Keratinocyte (primary cell): ENCODE results near the gene DLG2. TPM values are rescaled to one million over a fixed set of nuclear protein-coding genes. Genes with fewer than 3 reads are reported as not detected.

ENCODE experiments used
- DNase-seq: peaks from one replicate; pipeline ENCODE4 v3.0.0-alpha.2; 2011; ENCODE audit warnings: low read depth, missing footprints, low spot score
- FAIRE-seq: peaks from 2 replicates; lab custom pipeline; 2011; peaks lifted over from hg19 to GRCh38; lab: Jason Lieb, UNC
- H2AFZ ChIP-seq: 2 replicates; pipeline ENCODE4 v1.6.0; 2012; ENCODE audit warnings: low read length, control low read depth, inconsistent platforms; ENCODE audit not compliant: control insufficient read depth
- H3K27ac ChIP-seq: 2 replicates; pipeline ENCODE4 v1.5.1; 2011; ENCODE audit warnings: low read length; ENCODE audit not compliant: control insufficient read depth, insufficient read depth
- H3K27me3 ChIP-seq: 3 replicates; pipeline ENCODE4 v1.6.0; 2011; ENCODE audit warnings: low read length; ENCODE audit not compliant: control insufficient read depth, insufficient read depth; ENCODE audit errors: extremely low read depth
- H3K36me3 ChIP-seq, 2 experiments: 2 replicates in 1 of 2; 3 replicates in 1 of 2; pipeline ENCODE4 v1.5.1; 2011; ENCODE audit warnings: low read length in 2 of 2, mild to moderate bottlenecking in 1 of 2; ENCODE audit not compliant: control insufficient read depth in 2 of 2, insufficient read depth in 2 of 2; ENCODE audit errors: extremely low read depth in 1 of 2
- H3K4me1 ChIP-seq: 3 replicates; pipeline ENCODE4 v1.5.1; 2011; ENCODE audit warnings: low read length; ENCODE audit not compliant: control insufficient read depth, insufficient read depth; ENCODE audit errors: extremely low read depth
- H3K4me2 ChIP-seq: 3 replicates; pipeline ENCODE4 v1.6.0; 2011; ENCODE audit warnings: low read depth, low read length; ENCODE audit not compliant: control insufficient read depth, insufficient read depth; ENCODE audit errors: extremely low read depth
- H3K4me3 ChIP-seq, 3 experiments: fragments of 200-600 bp in 1 of 3; sonication (generic) in 1 of 3; 2 replicates in 2 of 3; 3 replicates in 1 of 3; pipeline ENCODE4 v1.5.1; 2011 to 2016; ENCODE audit warnings: low read length in 3 of 3, mild to moderate bottlenecking in 3 of 3, control low read depth in 2 of 3, inconsistent platforms in 1 of 3, low read depth in 1 of 3, mixed read lengths in 1 of 3, mixed run types in 1 of 3, moderate library complexity in 1 of 3; ENCODE audit not compliant: control insufficient read depth in 2 of 3, insufficient read depth in 2 of 3; ENCODE audit errors: extremely low read depth in 1 of 3
- H3K79me2 ChIP-seq: 2 replicates; pipeline ENCODE4 v1.6.0; 2012; ENCODE audit warnings: low read length; ENCODE audit not compliant: control insufficient read depth, insufficient read depth
- H3K9ac ChIP-seq: 3 replicates; pipeline ENCODE4 v1.6.0; 2011; ENCODE audit warnings: low read length; ENCODE audit not compliant: control insufficient read depth, insufficient read depth; ENCODE audit errors: extremely low read depth
- H3K9me1 ChIP-seq: 3 replicates; pipeline ENCODE4 v1.6.0; 2011; ENCODE audit warnings: low read length; ENCODE audit not compliant: control insufficient read depth, insufficient read depth; ENCODE audit errors: extremely low read depth
- H3K9me3 ChIP-seq: 2 replicates; pipeline ENCODE4 v1.5.1; 2012; ENCODE audit warnings: low read depth, low read length; ENCODE audit not compliant: control insufficient read depth
- H4K20me1 ChIP-seq: 3 replicates; pipeline ENCODE4 v1.6.0; 2011; ENCODE audit warnings: low read length; ENCODE audit not compliant: control insufficient read depth, insufficient read depth; ENCODE audit errors: extremely low read depth
- CTCF ChIP-seq, 3 experiments: IDR thresholded peaks in 1 of 3; conservative IDR thresholded peaks in 1 of 3; optimal IDR thresholded peaks in 1 of 3; 2 replicates in 2 of 3; 3 replicates in 1 of 3; pipeline versions ENCODE3 to v1.5.1; 2011; ENCODE audit warnings: low read length in 3 of 3, mild to moderate bottlenecking in 3 of 3, moderate library complexity in 2 of 3, control low read depth in 1 of 3, inconsistent platforms in 1 of 3; ENCODE audit not compliant: insufficient read depth in 2 of 3; ENCODE audit errors: extremely low read depth in 1 of 3
- EZH2 ChIP-seq: IDR thresholded peaks from one replicate; pipeline ENCODE4 v1.6.1; 2012; ENCODE audit warnings: inconsistent platforms, mild to moderate bottlenecking, low read length, moderate library complexity
- dilution Hi-C: fragments of 300-500 bp; cut with MboI; formaldehyde crosslinking; loops from one replicate; pipeline ENCODE4 v1.7.0; 2020; ENCODE audit warnings: low sequenced_read_pairs; ENCODE audit not compliant: extremely low pct_ligation_motif_present
- polyA plus RNA-seq, 5 experiments: library from polyadenylated mRNA; depleted of rRNA in 3 of 5; stranded (reverse) in 3 of 5; stranded (forward) in 1 of 5; unstranded in 1 of 5; fragments of >200 nt; gene quantifications; 1 replicate in 1 of 5; 2 replicates in 3 of 5; 3 replicates in 1 of 5; pipeline versions ENCODE4 v1.2.1 to v1.2.3, GENCODE V29; 2011 to 2012; ENCODE audit warnings: missing spikeins in 2 of 5, low read depth in 1 of 5, low replicate concordance in 1 of 5

Gene DLG2
- polyA plus RNA-seq, 1 donor (not counting 4 experiments of a cell fraction or from before 2014, with no cell fraction given), result 0.55 TPM

GRCh38 chr11:84518631-84519183, 1108.4 kb downstream of the DLG2 start:
- no peaks in the 10 kb centered on the region for H3K79me2 ChIP-seq
- H3K27me3 ChIP-seq, result peaks cover 3% of the 10 kb centered on the region
- TF ChIP-seq CTCF (optimal IDR thresholded peaks at IDR 0.05 in 1 of 3, IDR thresholded peaks at IDR 0.05 in 1 of 3, conservative IDR thresholded peaks at IDR 0.05 in 1 of 3; ENCODE audit: extremely low read depth in 1 of 3, insufficient read depth in 2 of 3, low read length in 3 of 3), result no peak
- TF ChIP-seq EZH2, result no peak
- no peak overlapping the region for H3K9ac ChIP-seq
- H3K36me3 ChIP-seq, result no peaks in the 10 kb centered on the region
- no peaks in the 10 kb centered on the region for H3K9me3 ChIP-seq
- H3K4me2 ChIP-seq, result no peak overlapping the region
- H3K27ac ChIP-seq, result no peak overlapping the region
- FAIRE-seq (no peak), DNase-seq (no peak)
- no peak overlapping the region for H2AFZ ChIP-seq
- H3K4me3 ChIP-seq, result no peak overlapping the region
- dilution Hi-C loops, result no loop called here
- H3K9me1 ChIP-seq, result no peaks in the 10 kb centered on the region
- H4K20me1 ChIP-seq, result no peaks in the 10 kb centered on the region
- H3K4me1 ChIP-seq, result no peaks in the 10 kb centered on the region

- no peak overlapping the region for H3K27ac ChIP-seq
- no peak for FAIRE-seq
- H2AFZ ChIP-seq, result no peak overlapping the region
- dilution Hi-C loops, result no loop called here
- no peak overlapping the region for H3K4me2 ChIP-seq
- no peaks in the 10 kb centered on the region for H4K20me1 ChIP-seq
- H3K9me3 ChIP-seq, result no peaks in the 10 kb centered on the region
- H3K36me3 ChIP-seq, result no peaks in the 10 kb centered on the region
- no peak for TF ChIP-seq CTCF (optimal IDR thresholded peaks at IDR 0.05 in 1 of 3, IDR thresholded peaks at IDR 0.05 in 1 of 3, conservative IDR thresholded peaks at IDR 0.05 in 1 of 3; ENCODE audit: extremely low read depth in 1 of 3, insufficient read depth in 2 of 3, low read length in 3 of 3)
- TF ChIP-seq EZH2, result no peak
- H3K4me3 ChIP-seq, result no peak overlapping the region
- H3K4me1 ChIP-seq, result no peaks in the 10 kb centered on the region
- H3K79me2 ChIP-seq, result no peaks in the 10 kb centered on the region
- no peaks in the 10 kb centered on the region for H3K9me1 ChIP-seq
- H3K9ac ChIP-seq, result no peak overlapping the region
- H3K27me3 ChIP-seq, result no peaks in the 10 kb centered on the region
- DNase-seq, result no peak
Observed at GRCh38 chr11:84514436-84514835, 1112.7 kb downstream of the DLG2 start.
